Endothelial cell of umbilical vein (primary cell): ENCODE measurements around the gene C6orf132. TPM values are rescaled to one million over a fixed set of nuclear protein-coding genes. Genes with fewer than 3 reads are reported as not detected.

Source experiments
- BruUV-seq: library from RNA; stranded (reverse); fragments of 400-500 nt; replicated peaks from 2 replicates; lab custom pipeline; 2021; lab: Mats Ljungman, UMichigan
- CTCF ChIA-PET: fragments of 300-600, 350-600 bp; sonication (Branson Sonifier 250); formaldehyde crosslinking; loops from one replicate; lab custom pipeline; 2021; ENCODE audit warnings: antibody characterized with exemption, inconsistent platforms; lab: Charles Lee
- POLR2A ChIA-PET: fragments of 300-600, 350-600 bp; sonication (Branson Sonifier 250); formaldehyde crosslinking; loops from one replicate; lab custom pipeline; 2021; ENCODE audit warnings: antibody characterized with exemption, inconsistent platforms; lab: Charles Lee
- DNase-seq: peaks from one replicate; pipeline ENCODE4 v3.0.0-alpha.2; 2011; ENCODE audit warnings: low read depth, low spot score
- FAIRE-seq: peaks from 2 replicates; lab custom pipeline; 2011; peaks lifted over from hg19 to GRCh38; lab: Jason Lieb, UNC
- H2AFZ ChIP-seq: 2 replicates; pipeline ENCODE4 v1.6.0; 2012; ENCODE audit warnings: low read depth, low read length, control low read depth, inconsistent platforms
- H3K27ac ChIP-seq: 2 replicates; pipeline ENCODE4 v1.5.1; 2011; ENCODE audit warnings: low read depth, mild to moderate bottlenecking, control low read depth, low read length, moderate library complexity; ENCODE audit not compliant: insufficient read depth
- H3K27me3 ChIP-seq, 2 experiments: 2 replicates each; pipeline versions ENCODE4 v1.6.0 to v1.6.1; 2011; ENCODE audit warnings: low read length in 2 of 2, mixed read lengths in 1 of 2; ENCODE audit not compliant: control insufficient read depth in 2 of 2, insufficient read depth in 2 of 2
- H3K36me3 ChIP-seq, 2 experiments: 2 replicates in 1 of 2; 3 replicates in 1 of 2; pipeline ENCODE4 v1.5.1; 2011; ENCODE audit warnings: low read length in 2 of 2, mild to moderate bottlenecking in 1 of 2, moderate library complexity in 1 of 2; ENCODE audit not compliant: control insufficient read depth in 2 of 2, insufficient read depth in 2 of 2; ENCODE audit errors: extremely low read depth in 1 of 2
- H3K4me1 ChIP-seq: 3 replicates; pipeline ENCODE4 v1.5.1; 2011; ENCODE audit warnings: mild to moderate bottlenecking, low read length; ENCODE audit not compliant: control insufficient read depth, insufficient read depth; ENCODE audit errors: extremely low read depth
- H3K4me2 ChIP-seq: 2 replicates; pipeline ENCODE4 v1.6.1; 2011; ENCODE audit warnings: low read length, control low read depth, mixed read lengths; ENCODE audit not compliant: insufficient read depth
- H3K4me3 ChIP-seq, 3 experiments: fragments of 200-600 bp in 1 of 3; sonication (generic), shearing (Covaris generic) in 1 of 3; replicated peaks in 1 of 3; 2 replicates each; pipeline ENCODE4 v1.5.1; 2011 to 2016; ENCODE audit warnings: control low read depth in 3 of 3, low read length in 3 of 3, mild to moderate bottlenecking in 2 of 3, inconsistent platforms in 1 of 3, low read depth in 1 of 3, moderate library complexity in 1 of 3; ENCODE audit not compliant: insufficient read depth in 1 of 3
- H3K79me2 ChIP-seq: 2 replicates; pipeline ENCODE4 v1.6.0; 2012; ENCODE audit warnings: low read length, inconsistent platforms; ENCODE audit not compliant: control insufficient read depth, insufficient read depth
- H3K9ac ChIP-seq: replicated peaks from 2 replicates; pipeline ENCODE3; 2011; ENCODE audit warnings: low read length, control low read depth; ENCODE audit not compliant: insufficient read depth; ENCODE audit errors: extremely low read depth
- H3K9me1 ChIP-seq: replicated peaks from 3 replicates; pipeline ENCODE4 v1.6.0; 2011; ENCODE audit warnings: mild to moderate bottlenecking, low read length; ENCODE audit not compliant: control insufficient read depth, insufficient read depth; ENCODE audit errors: extremely low read depth
- H3K9me3 ChIP-seq: replicated peaks from 2 replicates; pipeline ENCODE4 v1.5.1; 2012; ENCODE audit warnings: low read length, inconsistent platforms; ENCODE audit not compliant: control insufficient read depth, insufficient read depth
- H4K20me1 ChIP-seq: replicated peaks from 2 replicates; pipeline ENCODE3; 2011; ENCODE audit warnings: mild to moderate bottlenecking, low read length; ENCODE audit not compliant: control insufficient read depth, insufficient read depth; ENCODE audit errors: extremely low read depth
- CTCF ChIP-seq, 2 donors: IDR thresholded peaks; 1 replicate in 1 of 2; 2 replicates in 1 of 2; pipeline ENCODE4 v1.5.1; 2011; ENCODE audit warnings: low read length in 2 of 2, mild to moderate bottlenecking in 2 of 2, moderate library complexity in 2 of 2, control low read depth in 1 of 2, inconsistent platforms in 1 of 2, low read depth in 1 of 2; ENCODE audit not compliant: insufficient read depth in 1 of 2; ENCODE audit errors: extremely low read depth in 1 of 2
- FOS ChIP-seq: IDR thresholded peaks from 2 replicates; pipeline ENCODE4 v1.6.1; 2011; ENCODE audit warnings: mild to moderate bottlenecking, low read length, moderate library complexity, borderline replicate concordance; ENCODE audit not compliant: insufficient read depth
- JUN ChIP-seq: IDR thresholded peaks from 2 replicates; pipeline ENCODE4 v1.6.1; 2011; ENCODE audit warnings: borderline replicate concordance, low read depth; ENCODE audit not compliant: insufficient read length, insufficient read depth
- MAX ChIP-seq: IDR thresholded peaks from 2 replicates; pipeline ENCODE4 v1.6.1; 2011; ENCODE audit not compliant: insufficient read depth, insufficient read length
- MYC ChIP-seq: IDR thresholded peaks from one replicate; pipeline ENCODE4 v1.6.1; 2011; ENCODE audit warnings: mild to moderate bottlenecking, low read depth, low read length
- POLR2A ChIP-seq: IDR thresholded peaks from 2 replicates; pipeline ENCODE4 v1.6.1; 2012; ENCODE audit warnings: low read depth, mild to moderate bottlenecking, control low read depth, low read length
- POLR2AphosphoS5 ChIP-seq: IDR thresholded peaks from 2 replicates; pipeline ENCODE4 v1.6.1; 2012; ENCODE audit warnings: low read depth, mild to moderate bottlenecking, control low read depth, low read length, moderate library complexity; ENCODE audit not compliant: insufficient read depth
- dilution Hi-C: fragments of 300-500 bp; cut with MboI; formaldehyde crosslinking; loops from one replicate; pipeline ENCODE4 v1.15.0; 2019; ENCODE audit warnings: low sequenced_read_pairs; ENCODE audit not compliant: extremely low pct_ligation_motif_present
- intact Hi-C: fragments of 100-400 bp; cut with micrococcal nuclease; formaldehyde crosslinking; loops from one replicate; pipeline ENCODE4 v1.10.0; 2022
- polyA plus RNA-seq, 4 experiments: library from polyadenylated mRNA; depleted of rRNA in 3 of 4; stranded (reverse) in 3 of 4; unstranded in 1 of 4; fragments of >200 nt; gene quantifications; 2 replicates each; pipeline versions ENCODE4 v1.2.1 to v1.2.3, GENCODE V29; 2011 to 2012; ENCODE audit warnings: missing spikeins in 1 of 4
- total RNA-seq: library from RNA; stranded (reverse); gene quantifications from 2 replicates; pipeline ENCODE4 v1.2.3, GENCODE V29; 2021

Gene C6orf132
- total and polyA plus RNA-seq, 2 donors (not counting 3 experiments of a cell fraction or from before 2014, with no cell fraction given), result 0.15 to 0.71 TPM

GRCh38 chr6:42100029-42100901 is 42.2 kb downstream of the C6orf132 start:
- Histone ChIP-seq H2AFZ (no peak overlapping the region), H4K20me1 (no peaks in the 10 kb centered on the region), H3K79me2 (no peaks in the 10 kb centered on the region), H3K4me3 (no peak overlapping the region), H3K36me3 (no peaks in the 10 kb centered on the region), H3K9ac (no peak overlapping the region), H3K27me3 (no peaks in the 10 kb centered on the region), H3K9me3 (no peaks in the 10 kb centered on the region), H3K9me1 (no peaks in the 10 kb centered on the region), H3K27ac (no peak overlapping the region), H3K4me2 (no peak overlapping the region), H3K4me1 (peaks cover 5% of the 10 kb centered on the region)
- intact Hi-C loops, result no loop called here
- TF ChIP-seq MYC, result no peak
- TF ChIP-seq CTCF (IDR thresholded peaks at IDR 0.05; ENCODE audit: extremely low read depth in 1 of 2, insufficient read depth in 1 of 2, low read depth in 1 of 2, low read length in 2 of 2), result no peak
- TF ChIP-seq FOS, result peak; percentile 46
- TF ChIP-seq POLR2A, result no peak
- no peak for TF ChIP-seq MAX
- TF ChIP-seq JUN, result peak; percentile 14
- no peak for TF ChIP-seq POLR2AphosphoS5
- ChIA-PET CTCF (interaction anchor here (0.6 to 1.9 kb wide), 5 partner anchors 13 to 114 kb away, joined by 3 to 5 read pairs (median 3); no protein-coding TSS in a partner anchor), POLR2A (no interaction called here)
- FAIRE-seq (peak; percentile 48), DNase-seq (peak; percentile 17)
- dilution Hi-C loops, result no loop called here
- no TSS peak for BruUV-seq
